HG02571 (cell line): ENCODE results near the gene LRATD1.
"Not testable (repeated sequence)": the region's sequence is repeated elsewhere in the genome, so short reads cannot be mapped to it uniquely, and the experiment has no call there.

Experiments used
- ATAC-seq: cut with Tn5 transposase; IDR thresholded peaks from one replicate; pipeline ENCODE4 v1.9.1; 2021; ENCODE audit warnings: mild to moderate bottlenecking, moderate library complexity; ENCODE audit not compliant: unreplicated experiment

Gene LRATD1, protein sequence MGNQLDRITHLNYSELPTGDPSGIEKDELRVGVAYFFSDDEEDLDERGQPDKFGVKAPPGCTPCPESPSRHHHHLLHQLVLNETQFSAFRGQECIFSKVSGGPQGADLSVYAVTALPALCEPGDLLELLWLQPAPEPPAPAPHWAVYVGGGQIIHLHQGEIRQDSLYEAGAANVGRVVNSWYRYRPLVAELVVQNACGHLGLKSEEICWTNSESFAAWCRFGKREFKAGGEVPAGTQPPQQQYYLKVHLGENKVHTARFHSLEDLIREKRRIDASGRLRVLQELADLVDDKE

DNA sequence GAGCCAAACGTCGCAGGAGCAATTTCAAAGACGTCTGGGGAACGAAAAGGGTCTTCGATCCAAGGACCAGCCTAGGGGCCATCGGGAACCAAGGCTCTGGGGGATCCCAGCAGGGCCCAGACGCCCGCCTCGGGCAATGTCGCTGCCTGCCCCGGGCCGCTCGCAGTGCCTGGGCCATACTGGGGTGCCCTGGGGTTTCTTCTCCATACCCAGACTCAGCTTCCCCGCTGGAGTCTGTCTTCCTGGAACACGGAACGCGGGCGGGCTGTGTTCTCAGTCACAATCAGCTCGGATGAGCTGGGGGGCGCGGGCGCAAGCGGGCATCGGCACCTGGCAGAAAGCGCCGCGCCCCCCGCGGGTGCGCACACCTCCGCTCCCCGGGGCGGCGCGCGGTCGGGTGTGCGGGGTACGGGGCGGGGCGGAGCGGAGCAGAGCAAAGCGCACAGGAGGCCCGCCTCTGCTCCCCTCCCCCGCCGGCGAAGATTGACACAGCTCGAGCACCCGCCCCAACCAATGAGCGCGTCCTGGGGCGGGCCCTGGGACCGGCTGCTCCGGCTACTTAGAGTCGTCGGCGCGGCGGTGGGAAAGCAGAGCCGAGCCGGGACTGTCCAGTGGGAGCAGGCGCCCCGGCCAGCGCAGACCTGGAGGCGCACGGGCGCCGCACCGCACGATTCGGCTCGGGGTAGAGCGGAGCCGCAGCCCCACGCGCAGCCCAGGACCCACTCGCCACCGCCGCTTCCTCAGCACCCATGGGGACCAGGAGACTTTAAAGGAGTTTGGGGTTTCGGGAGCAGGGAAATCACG is at the start of gene LRATD1:
TSS of gene LRATD1 (plus strand) at position 585 of the 804 bp plus-strand sequence. CDS start 1,263 bp downstream, outside the sequence.
- no peak for ATAC-seq

DNA sequence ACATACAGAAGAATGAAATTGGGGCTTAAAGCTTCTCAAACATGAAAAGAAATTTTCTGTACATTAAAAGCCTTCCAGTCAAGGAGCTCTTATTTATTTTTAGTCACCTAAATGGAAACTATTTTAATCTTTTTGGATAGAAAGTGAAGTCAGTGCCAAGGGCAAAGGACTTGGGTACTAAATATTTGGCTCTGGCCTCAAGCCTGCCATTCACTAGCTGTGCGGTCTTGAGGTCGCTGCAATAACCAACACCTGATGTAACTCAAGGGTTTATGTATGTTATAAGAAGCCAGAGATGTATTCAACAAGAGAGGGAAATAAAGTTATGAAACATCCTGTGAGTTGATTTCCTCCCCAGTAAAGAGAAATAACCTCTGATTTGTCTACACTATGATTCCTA is 49.5 kb upstream of the LRATD1 start:
- no peak for ATAC-seq

DNA sequence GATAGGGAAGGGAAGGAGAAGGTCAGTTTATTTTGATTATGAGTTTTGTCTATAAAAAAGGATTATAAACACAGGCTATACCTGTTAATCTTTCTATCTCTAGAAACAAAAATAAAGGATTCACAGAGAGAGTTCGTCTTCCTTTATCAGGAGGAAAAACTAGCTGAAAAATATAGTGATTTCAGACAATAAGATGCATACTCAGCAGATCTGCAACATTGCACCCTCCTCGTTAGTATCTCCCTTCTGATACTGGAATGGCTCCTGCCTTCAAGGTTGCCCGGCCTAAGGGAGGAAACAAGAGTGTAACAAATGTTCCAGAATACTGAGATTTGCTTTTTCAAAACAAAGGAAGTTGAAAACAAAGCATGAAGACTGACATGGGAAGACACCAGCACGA is 48.7 kb upstream of the LRATD1 start:
- no peak for ATAC-seq

DNA sequence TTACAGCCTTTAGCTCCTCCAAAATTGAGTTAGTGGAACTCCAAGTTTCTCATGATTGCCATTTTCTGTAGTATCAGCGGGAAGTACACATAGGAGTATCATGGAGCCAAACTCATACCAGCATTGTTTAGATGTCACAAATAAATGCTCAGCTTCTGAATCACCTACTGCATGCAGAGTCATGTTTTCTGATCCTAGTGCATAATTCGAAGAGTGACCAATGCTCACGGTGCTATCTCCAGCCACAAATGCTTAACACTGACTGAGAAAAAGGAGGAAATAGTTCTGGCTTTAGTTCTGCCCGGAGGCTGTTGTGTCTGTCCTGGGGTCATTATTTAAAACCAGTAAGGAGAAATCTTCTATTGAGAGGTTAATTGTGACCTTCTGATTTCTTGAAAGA is 45.4 kb upstream of the LRATD1 start:
- ATAC-seq, result no peak

DNA sequence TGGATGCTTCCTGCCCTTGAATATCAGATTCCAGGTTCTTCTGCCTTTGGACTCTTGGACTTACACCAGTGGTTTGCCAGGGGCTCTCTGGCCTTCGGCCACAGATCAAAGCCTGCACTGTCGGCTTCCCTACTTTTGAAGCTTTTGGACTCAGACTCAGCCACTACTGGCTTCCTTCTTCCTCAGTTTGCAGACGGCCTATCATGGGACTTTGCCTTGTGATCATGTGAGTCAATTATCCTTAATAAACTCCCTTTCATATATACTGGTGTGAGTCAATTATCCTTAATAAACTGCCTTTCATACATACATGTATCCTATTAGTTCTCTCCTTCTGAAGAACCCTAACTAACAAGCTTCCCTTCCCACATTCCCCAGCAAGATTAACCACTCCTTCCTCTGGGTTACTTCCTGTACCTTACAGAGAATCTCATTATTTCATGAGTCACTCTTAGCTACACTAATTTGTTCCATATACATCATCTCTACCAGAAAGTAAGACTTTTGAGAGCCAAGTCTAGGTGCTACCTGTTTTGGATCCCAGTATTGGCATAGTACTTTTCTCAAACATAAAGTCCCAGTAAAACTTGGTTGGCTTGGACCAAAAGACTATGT is 31.3 kb upstream of the LRATD1 start:
- no peak for ATAC-seq

DNA sequence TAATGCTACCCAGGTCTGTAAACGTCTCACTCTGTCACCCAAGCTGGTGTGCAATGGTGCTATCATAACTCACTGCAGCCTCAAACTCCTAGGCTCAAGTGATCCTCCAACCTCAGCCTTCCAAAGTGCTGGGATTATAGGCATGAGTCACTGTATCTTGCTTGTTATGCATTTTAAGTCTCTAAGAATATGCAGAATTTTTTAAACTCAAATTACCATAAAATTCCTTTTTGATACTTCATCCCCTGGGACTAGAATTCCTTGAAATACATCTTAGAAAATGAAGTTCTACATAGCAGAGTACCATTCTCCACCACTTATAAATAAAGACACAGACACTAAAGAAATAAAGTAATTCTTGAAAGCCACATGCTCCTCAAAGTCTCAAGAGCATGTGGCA is 30.2 kb upstream of the LRATD1 start:
- no peak for ATAC-seq

DNA sequence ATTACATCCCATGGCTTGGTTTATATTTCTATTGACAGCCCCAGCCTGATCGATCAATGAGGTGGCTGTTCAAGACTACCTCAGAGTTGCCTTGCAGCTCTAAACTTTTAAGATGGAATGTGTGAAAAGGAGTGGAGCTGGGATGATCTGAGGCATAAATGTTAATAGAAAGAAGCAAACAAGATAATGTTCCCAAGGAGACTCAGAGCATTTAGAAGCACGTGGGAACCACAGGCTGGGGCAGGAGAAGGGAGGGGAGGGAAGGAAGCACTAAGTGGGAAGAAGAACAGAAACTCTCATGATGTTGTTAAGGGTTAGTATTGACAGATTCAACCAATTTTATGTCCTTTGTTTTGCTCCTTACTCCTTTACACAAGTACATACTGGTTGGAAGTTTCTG is 28.8 kb upstream of the LRATD1 start:
- ATAC-seq, result no peak

DNA sequence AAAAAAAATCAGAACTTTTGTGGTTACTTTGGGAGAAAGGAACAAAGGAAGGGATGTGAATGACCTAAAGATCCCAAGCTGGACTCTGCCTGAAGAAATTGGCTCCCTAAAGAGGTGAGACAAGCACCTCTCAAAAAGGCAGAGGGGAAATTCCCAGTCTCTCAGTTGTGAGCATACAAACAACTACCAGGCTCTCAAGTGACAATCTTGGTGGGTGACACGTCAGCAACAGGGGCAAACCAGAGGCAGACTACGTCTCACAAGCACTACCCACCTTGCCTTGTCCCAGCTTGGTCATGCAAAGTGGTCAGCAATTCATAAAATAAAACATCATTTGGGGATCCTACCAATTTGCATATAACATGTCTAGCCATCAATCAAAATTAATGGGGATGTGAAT is 24.3 kb upstream of the LRATD1 start:
- no peak for ATAC-seq

DNA sequence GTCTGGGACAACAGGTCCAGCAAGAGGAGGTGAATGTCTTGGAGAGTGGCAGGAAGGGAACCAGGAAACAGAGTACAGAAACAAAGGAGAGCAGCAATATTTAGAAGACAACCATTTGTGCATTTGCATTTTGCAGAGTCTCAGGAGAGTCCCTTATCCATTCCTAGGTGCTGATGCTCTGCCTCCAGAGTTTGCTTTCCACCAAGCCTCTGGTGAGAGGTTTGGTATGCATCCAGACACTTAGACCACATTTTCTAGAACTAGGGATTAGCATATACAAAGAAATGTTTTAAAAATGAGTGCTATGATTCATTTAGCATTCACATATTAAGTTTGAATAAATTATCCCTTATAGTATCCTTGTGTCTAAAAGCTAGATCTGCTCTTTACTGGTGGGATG is 18.5 kb upstream of the LRATD1 start:
- no peak for ATAC-seq

DNA sequence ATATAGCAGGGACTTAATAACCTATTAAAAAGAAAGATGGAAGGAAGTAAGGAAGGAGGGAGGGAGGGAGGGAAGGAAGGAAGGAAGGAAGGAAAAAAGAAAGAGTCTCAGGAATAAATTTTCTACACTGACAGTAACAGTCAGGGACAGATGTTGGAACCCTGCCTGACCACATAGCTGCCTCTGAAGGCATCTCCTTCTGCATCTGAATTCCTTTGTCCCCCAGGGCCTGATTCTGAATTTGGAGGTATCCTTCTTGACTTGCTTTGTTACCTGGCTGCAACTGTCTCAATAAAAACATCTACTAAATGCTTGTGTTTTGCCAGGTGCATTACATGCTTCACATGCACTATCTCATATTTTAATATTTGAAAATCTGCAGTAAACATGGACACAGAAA is 17.4 kb upstream of the LRATD1 start:
- no peak for ATAC-seq

DNA sequence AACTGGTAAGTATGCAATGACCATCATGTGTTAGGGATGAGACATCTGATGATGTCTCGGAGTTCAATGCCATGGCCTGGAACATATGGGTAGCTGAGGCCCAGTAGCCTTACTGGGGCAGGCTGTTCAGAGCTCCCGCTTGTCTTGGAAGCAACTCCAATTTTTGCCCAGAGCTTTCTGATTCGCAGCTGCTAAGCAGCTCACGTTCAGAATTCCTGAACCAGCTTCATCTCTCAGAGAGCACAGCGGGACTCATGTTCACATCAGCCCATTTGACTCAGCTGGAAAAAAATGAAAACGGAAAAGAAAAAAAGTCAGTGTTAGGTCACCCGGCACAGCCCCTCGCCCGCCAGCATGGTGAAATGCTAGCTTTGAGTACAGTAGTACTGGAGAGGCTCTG is 16.8 kb upstream of the LRATD1 start:
- no peak for ATAC-seq

DNA sequence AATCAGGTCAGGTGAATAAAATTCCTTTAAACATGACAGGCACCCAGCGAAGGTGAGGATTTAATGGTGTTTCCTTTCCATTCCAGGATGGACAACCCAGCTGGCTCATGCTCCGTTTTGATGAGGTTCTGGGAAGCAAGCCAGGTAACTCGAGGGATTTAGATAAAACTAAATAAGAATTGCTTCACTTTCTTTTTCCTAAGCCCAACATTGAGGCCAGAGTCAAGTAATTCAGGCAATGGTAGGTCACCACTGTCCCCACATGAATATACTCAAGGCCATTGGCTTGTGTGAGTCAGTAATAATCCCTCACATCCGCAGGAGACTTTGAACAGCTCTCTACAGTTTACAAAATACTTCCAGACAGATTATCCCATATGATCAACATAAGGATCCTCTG is 16.2 kb upstream of the LRATD1 start:
- ATAC-seq, result no peak

DNA sequence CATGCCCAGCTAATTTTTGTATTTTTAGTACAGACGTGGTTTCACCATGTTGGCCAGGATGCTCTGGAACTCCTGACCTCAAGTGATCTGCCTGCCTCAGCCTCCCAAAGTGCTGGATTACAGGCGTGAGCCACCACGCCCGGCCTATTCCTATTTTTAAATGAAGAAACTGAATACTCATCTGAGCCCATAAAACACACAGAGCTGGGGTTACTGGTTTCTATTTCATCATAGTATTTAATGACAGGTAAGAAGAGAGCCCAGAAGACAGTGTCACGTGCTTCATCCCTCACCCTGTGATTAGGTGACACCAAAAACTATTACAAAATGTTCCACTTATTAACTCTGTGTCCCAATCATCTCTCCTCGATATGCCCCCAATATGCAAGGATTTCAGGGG is 15.6 kb upstream of the LRATD1 start:
- no peak for ATAC-seq

DNA sequence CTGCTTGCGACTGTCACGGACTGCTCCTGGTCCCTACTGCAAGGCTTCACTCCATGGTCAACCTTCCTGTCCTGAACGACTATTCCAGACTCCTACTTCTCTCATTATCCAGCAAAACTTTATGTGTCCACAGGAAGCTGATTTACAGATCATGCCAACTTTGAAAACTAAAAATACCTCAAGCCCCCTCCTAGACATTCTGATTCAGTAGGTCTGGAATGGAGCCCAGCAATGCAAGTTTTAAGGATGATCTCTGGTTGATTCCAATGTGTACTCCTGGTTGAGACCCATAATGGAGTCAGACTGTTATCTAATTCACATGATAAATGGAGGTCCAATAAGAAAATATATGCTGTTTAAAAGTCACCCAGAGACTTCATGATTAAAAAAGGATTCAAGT is 13.1 kb upstream of the LRATD1 start:
- ATAC-seq, result no peak

DNA sequence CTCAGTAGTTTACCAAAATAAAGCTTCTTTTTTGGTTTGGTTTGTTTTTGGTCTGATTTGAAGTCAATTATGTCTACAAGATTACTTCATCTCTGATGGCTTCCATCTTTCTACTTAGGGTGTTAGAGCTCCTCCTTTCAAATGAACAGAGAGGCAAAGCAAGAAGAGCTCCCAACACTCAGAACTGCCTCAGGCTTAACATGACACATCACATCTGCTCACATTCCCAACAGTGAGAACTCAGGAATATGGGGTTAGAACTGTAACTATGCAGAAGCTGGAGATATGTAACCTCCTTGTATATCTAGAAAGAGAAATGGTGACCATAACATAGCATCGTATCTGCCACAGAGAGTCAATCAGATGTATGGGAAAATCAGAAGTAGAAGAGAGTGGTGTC is 11.4 kb upstream of the LRATD1 start:
- no peak for ATAC-seq

DNA sequence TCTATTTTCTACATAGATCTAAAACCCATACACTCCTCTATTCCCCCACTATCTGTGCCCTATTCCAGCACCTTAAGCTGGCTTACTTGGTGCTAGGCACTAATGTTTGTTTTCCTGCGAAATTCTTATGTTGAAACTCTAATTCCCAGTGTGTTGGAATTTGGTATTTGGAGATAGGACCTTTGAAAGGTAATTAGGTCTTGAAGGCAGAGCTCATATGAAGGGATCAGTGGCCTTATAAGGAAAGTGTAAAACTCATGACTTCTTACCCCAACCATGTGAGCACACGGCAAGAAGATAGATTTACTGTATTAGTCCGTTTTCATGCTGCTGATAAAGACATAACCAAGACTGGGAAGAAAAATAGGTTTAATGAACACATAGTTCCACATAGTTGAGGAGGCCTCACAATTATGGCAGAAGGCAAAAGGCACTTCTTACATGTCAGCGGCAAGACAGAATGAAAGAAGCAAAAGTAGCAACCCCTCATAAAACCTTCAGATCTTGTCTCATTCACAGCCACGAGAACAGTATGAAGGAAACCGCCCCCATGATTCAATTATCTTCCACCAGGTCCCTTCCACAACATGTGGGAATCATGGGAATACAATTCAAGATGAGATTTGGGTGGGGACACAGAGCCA is 10.5 kb upstream of the LRATD1 start:
- no peak for ATAC-seq

DNA sequence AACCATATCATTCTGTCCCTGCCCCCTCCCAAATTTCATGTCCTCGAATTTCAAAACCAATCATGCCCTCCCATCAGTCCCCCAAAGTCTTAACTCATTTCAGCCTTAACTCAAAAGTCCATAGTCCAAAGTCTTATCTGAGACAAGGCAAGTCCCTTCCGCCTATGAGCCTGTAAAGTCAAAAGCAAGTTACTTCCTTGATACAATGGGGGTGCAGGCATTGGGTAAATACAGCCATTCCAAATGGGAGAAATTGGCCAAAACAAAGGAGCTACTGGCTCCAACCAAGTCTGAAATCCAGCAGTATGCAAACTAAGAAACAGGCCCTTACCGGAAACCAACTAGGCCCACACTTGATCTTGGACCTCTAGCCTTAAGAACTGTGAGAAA is 10.0 kb upstream of the LRATD1 start:
- not testable (repeated sequence) for ATAC-seq

DNA sequence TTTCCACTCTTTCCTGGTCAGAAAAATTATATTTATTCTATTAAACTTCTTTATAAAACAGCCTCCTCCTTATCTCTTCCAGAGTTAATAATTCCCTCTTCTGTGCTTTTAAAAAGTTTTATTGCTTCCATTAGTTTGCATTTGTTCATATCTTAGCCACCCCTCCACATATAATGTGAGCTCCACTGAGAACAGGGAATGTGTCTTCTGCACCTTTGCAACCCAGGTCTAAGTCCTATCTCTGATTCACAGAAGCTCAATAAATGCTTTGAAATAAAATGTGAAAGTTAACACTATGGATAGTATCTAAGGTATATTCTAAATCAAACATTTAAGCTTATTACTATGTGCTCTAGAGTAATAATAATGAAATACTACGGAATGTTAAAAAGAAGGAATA is 9.3 kb upstream of the LRATD1 start:
- ATAC-seq, result no peak

DNA sequence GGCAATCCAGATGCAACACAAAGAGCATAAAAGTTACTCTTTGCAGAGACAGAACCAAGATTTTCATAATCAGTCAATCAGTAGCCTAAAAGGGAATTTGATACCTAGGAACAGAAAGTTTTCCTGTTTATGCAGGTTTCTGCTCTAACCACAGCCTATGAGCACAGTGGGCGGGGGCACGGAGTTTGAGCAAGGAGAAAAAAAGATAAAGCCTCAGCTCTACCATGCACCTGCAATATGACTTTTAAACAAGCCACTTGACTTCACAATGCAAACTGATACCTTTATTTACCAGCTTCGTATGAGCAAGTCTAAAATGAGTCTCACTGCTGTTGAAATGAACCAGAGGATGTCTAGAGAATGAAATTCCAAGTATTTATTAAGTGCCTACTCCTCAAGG is 5.6 kb upstream of the LRATD1 start:
- no peak for ATAC-seq

DNA sequence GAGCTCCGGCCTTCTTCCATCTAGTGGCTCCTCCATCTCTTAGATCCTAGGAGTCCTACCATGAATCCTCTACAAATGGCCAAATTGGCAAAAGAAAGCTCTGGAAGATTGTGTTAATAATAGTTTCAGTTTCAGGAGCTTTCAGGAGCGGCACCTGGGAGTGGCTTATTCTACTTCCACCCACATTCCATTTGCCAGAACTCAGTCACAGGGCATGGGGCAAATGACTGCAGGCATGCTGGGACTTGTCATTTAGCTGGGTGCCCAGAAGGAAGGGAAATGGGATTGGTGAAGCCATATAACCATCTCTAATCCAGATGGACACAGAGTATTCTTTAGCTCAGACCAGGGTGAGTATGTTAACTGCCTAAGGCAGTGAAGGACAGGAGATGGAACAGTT is 3.6 kb upstream of the LRATD1 start:
- no peak for ATAC-seq

DNA sequence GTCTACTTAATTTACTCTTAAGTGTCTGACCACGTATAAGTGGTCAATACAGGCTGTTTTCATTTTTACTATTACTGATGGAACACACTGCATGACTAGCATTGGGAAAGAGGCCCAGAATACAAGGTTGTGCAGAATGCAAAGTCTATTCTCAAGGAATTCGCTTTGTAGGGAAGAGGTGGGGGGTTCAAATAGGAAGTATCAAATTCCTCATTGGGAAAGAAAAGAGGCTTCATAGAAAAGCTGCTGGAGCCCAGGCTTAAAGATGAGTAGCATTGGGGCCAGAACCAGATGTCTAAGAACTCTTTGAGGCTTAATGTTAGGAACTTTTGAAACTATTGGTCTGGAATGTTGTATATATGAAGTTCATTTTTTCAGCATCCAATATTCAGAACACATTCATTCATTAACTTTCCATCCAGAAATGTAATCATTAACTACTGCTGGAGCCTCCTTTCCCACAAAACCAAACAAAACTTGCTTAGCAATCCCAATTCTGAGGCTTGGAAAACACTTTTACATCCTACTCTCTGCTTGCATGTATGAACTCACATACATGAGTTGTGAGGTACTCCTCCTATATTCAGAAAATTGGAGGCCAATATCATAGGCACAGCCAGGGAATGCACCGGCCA is 994 bp upstream of the LRATD1 start:
- ATAC-seq, result no peak
